ENCODE measurements around the gene LRP1.
A peak's percentile ranks its signal among the peaks of the same experiment; 100 is the strongest.

Gene LRP1

DNA sequence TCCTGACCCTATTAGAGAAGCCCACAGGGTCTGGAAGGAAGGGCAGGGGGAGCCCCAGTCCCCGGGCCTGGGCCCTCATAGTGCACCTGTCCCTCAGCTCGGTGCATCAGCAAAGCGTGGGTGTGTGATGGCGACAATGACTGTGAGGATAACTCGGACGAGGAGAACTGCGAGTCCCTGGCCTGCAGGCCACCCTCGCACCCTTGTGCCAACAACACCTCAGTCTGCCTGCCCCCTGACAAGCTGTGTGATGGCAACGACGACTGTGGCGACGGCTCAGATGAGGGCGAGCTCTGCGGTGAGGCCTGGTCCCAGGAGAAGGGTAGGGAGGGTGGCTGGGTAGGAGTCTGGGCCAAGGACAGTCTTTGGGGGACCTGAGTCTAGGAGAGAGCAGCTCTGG lies 45.4 kb downstream of the LRP1 start:
- DNase-seq (ENCODE audit: low read depth in 2 of 2), result no peak

GRCh38 chr12:57175428-57176138 lies 47.3 kb downstream of the LRP1 start:
- peak; percentile 43 to 57 for DNase-seq (ENCODE audit: low read depth in 2 of 2)

- no peak for DNase-seq (ENCODE audit: low read depth in 2 of 2)
Measured at GRCh38 chr12:57176139-57176477, 47.8 kb downstream of the LRP1 start.

- DNase-seq (ENCODE audit: low read depth in 2 of 2), result no peak
Measured at GRCh38 chr12:57176846-57177245, 48.6 kb downstream of the LRP1 start.

DNA sequence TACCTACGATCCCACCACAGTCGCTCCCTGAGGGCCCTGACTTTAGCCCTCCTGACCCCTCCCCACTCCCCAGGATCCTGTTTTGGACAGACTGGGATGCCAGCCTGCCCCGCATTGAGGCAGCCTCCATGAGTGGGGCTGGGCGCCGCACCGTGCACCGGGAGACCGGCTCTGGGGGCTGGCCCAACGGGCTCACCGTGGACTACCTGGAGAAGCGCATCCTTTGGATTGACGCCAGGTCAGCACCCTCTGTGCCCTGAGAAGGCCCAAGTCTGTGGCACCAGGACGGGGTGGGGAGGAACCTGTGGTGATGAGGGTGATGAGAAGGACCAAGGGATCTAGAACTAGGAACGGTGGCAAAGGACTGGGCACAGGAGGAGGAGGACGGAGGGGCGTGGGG lies 49.1 kb downstream of the LRP1 start:
- DNase-seq (ENCODE audit: low read depth in 2 of 2), result no peak

GRCh38 chr12:57178213-57178612 lies 49.9 kb downstream of the LRP1 start:
- no peak for DNase-seq (ENCODE audit: low read depth in 2 of 2)

GRCh38 chr12:57179331-57180086 lies 51.2 kb downstream of the LRP1 start:
- DNase-seq (ENCODE audit: low read depth in 2 of 2), result no peak

- no peak for DNase-seq (ENCODE audit: low read depth in 2 of 2)
Measured at GRCh38 chr12:57180321-57180989, 52.2 kb downstream of the LRP1 start.

DNA sequence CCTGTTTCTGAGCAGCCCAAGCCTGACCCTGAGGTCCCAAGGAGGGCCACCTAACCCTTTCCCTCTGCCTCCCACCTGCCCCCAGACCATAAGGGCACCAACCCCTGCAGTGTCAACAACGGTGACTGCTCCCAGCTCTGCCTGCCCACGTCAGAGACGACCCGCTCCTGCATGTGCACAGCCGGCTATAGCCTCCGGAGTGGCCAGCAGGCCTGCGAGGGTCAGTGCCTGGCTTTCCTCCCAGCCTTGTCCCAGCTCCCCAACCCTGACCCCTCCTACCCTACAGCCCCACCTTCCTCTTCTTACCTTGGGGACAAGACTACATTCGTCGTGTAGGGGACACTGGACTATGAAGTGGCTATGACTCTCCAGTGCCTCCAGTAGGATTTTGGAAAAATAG lies 52.8 kb downstream of the LRP1 start:
- no peak for DNase-seq (ENCODE audit: low read depth in 2 of 2)

DNA sequence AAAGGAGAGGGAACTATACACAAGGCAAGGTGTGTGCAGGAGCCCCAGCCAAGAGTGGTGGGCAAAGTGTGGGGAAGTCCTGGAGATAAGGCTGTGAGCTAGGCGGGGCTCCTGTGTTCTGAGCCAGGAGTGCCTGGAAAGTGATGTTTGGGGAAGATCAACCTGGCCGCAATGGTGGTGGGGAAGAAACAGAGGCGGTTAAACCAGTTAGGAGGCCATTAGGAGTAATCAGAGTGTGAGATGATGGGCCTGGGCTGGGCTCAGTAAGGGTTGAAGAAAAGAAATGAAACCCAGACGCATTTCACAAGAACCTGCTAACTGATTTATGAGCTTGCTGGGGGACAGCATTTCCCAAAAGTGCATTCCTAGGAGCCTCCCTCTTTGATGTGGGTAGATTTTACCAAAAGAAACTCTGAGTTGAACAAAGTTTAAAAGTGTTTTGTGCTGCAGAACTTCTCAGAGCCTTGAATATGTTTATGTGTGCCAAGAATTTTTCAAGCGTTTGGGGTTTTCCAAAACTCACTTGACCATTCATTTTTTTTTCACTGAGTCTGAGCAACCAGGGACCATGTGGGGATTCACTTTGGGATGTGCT lies 53.4 kb downstream of the LRP1 start:
- DNase-seq (ENCODE audit: low read depth in 2 of 2), result no peak

- peak; percentile 74 to 82 for DNase-seq (ENCODE audit: low read depth in 2 of 2)
Measured at GRCh38 chr12:57182918-57183575, 54.8 kb downstream of the LRP1 start.

DNA sequence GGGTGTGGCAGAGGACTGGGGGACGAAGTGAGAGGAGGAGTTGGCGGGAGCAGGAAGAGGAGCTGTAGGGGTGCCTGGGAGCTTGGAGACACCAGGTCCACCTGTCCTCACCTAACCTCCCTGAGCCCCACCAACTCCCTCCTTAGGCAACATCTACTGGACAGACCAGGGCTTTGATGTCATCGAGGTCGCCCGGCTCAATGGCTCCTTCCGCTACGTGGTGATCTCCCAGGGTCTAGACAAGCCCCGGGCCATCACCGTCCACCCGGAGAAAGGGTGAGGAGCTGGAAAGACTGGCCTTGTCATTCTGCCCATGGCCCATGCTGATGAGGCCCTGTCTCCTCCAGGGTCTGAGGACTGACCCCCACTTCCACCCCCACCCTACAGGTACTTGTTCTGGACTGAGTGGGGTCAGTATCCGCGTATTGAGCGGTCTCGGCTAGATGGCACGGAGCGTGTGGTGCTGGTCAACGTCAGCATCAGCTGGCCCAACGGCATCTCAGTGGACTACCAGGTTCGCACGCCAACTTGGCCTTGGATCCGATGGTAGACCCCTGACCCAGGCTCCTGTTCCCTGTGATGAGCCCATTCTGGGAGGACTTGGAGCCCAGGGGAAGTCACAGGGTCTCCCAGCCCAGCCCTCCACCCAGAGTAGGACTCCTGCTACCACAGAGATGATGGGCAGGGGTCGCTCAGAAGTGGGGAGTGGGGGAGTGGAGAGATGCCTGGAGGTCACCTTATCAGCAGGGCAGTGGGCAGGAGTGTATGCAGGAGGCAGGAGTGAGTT lies 55.8 kb downstream of the LRP1 start:
- DNase-seq (ENCODE audit: low read depth in 2 of 2), result no peak

GRCh38 chr12:57185403-57185802 lies 57.1 kb downstream of the LRP1 start:
- no peak for DNase-seq (ENCODE audit: low read depth in 2 of 2)

DNA sequence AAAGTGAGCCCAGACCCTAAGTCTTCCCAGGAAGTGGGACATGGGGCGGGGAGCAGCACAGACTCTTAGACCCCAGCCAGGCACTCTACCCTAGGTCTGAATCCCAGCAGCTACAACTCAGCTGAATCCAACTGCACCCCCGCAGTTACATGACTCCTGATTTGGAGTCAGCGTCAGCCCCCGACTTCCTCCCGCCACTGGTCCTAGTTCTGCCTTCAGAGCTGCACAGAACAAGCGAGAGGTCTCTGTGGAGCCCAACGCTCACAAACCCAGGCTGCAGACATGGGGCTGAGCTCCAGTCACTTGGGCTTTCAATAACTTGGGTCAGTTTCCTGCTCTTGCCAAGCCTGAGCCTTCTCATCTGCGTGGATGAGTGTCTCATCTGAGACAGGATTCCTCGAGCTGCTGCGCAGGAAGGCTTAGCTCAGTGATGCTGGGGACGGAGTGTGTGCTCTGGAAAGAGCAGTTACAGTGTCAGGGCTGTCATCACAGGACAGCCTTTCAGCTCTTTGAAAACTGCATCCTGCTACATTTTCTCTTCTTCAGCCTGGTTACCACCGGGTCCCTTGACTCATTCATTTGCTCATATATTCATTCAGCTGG lies 57.7 kb downstream of the LRP1 start:
- DNase-seq (ENCODE audit: low read depth in 2 of 2), result no peak

DNA sequence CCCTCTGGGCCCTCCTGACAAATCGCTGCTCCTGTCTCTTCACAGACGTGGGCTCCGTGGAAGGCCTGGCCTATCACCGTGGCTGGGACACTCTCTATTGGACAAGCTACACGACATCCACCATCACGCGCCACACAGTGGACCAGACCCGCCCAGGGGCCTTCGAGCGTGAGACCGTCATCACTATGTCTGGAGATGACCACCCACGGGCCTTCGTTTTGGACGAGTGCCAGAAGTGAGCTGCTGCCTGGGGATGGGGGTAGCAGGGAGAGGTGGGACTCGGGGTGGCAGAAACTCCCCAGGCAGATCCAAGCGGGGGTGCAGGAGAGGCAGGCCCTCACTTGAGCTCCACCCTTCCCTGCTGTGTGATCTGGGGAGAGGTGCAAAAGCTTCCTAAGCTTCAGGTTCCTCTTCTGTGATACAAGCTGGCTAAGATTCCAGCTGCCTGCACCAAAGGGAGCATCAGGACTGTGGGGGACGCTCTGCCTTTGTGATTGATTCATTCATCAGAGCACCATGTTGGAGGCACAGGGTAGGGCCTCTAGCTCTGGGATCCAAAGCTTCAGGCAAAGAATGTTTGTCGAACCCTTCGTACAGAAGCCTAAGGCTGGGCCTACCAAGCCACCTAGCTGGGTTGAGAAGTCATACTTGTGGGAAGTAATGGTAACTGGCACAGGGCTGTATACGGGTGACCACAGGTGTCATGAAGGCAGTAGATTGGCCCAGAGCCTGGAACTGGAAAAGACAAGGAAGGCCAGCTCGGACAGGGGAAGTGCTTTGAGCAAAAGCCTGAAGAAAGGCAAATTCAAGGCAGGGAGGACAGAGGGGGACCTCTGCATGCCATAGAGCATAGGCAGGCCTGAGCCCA lies 59.2 kb downstream of the LRP1 start:
- DNase-seq (ENCODE audit: low read depth in 2 of 2), result no peak

DNA sequence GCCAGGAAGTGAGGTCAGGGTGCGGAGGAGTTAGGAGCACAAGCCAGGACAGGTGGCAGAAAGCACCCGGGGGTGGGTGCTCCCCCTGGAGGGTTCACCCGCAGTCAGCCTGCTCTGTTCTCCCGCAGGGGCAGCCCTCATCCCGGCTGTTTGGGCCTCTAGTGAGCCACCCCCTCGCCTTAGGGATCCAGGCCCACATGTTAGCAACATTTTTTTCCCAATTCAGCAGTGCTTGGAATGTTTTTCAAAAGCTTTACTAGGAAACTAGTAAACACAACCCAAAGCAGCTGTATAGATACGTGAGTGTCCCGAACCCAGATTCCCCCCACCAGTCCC lies 59.8 kb downstream of the LRP1 start:
- DNase-seq (ENCODE audit: low read depth in 2 of 2), result no peak

- no peak for DNase-seq (ENCODE audit: low read depth in 2 of 2)
Measured at GRCh38 chr12:57190037-57190436, 61.8 kb downstream of the LRP1 start.

DNA sequence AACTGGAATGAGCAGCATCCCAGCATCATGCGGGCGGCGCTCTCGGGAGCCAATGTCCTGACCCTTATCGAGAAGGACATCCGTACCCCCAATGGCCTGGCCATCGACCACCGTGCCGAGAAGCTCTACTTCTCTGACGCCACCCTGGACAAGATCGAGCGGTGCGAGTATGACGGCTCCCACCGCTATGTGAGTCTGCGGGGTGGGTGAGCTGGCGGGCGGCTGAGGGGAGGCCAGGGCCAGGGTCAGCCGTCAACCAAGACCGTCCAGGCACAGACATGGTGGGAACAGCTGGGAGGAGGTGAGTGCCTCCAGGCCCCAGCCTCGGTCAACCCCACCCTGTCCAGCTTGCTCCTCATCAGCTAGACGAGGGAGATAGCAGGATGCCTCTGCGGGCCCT lies 62.5 kb downstream of the LRP1 start:
- no peak for DNase-seq (ENCODE audit: low read depth in 2 of 2)

DNA sequence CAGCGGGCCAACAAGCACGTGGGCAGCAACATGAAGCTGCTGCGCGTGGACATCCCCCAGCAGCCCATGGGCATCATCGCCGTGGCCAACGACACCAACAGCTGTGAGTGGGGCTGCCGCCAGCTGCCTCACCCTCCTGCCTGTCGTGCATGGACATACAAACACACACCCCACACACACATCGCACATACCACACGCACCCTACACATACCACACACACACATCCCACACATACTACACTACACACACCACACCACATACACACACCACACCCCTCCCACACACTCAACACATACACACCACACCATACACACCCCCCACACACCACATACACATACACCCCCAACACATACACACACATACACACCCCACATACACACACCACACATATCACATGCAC lies 63.1 kb downstream of the LRP1 start:
- DNase-seq (ENCODE audit: low read depth in 2 of 2), result no peak

DNA sequence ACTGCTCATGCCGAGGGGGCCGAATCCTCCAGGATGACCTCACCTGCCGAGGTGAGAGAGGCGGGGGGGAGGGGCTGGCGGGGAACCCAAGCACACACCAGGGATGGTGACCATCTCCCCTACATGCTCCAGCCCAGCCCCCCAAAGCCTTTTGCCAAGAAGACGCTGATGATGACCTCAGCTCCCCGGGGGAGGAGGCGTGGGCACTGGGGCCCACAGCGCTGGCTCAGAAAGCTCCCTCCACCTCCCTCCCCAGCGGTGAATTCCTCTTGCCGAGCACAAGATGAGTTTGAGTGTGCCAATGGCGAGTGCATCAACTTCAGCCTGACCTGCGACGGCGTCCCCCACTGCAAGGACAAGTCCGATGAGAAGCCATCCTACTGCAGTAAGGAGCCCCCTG lies 64.6 kb downstream of the LRP1 start:
- no peak for DNase-seq (ENCODE audit: low read depth in 2 of 2)
